Measurements from ENCODE around the gene LSAMP. TPM values are rescaled to one million over a fixed set of nuclear protein-coding genes. Genes with fewer than 3 reads are reported as not detected.

LSAMP gene
- total RNA-seq, 1 experiment from 2014 or later, result 0.90 TPM

DNA sequence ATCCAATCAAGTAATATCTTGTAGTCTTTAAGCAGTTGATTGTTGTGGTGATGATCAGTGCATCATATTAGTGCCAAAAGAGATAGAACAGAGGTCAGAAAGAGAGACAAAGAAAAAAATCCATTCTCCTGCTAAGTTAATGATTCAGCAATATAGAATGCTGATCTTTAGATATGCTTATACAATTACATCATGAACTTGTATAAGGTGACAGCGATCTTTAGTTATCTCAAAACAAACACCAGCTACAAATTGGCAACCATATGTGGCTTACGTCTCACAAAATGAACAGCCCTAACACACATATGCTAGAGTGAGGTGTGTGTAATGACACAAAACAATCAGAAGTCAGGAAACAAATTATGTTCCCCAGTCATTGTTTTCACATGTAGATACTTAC, 12.5 kb downstream of the LSAMP start:
- H2BK15ac ChIP-seq (ENCODE audit: low read depth, low read length), result no peak overlapping the region
- H3K9me3 Mint-ChIP-seq, result no peaks in the 10 kb centered on the region
- H3K36me3 Mint-ChIP-seq (ENCODE audit: insufficient read depth in 1 of 3, low read depth in 3 of 3), result no peaks in the 10 kb centered on the region; a peak in 1 of 7 replicates

More for the DNA sequence above, 12.5 kb downstream of the LSAMP start:
- Histone ChIP-seq H3K18ac (ENCODE audit: insufficient read length, low read depth, low read length) (no peak overlapping the region), H2AK5ac (ENCODE audit: insufficient read length, low read length) (no peak overlapping the region), H4K91ac (ENCODE audit: insufficient read length, low read depth, low read length) (no peak overlapping the region), H3K9ac (ENCODE audit: extremely low read depth, insufficient read length, low read length) (no peak overlapping the region), H3K9me3 (ENCODE audit: control insufficient read depth, low read depth, low read length) (no peaks in the 10 kb centered on the region), H3K79me2 (ENCODE audit: insufficient read depth, low read length) (no peaks in the 10 kb centered on the region), H3T11ph (ENCODE audit: low read length) (no peak overlapping the region), H2BK20ac (ENCODE audit: low read depth, low read length, poor library complexity, severe bottlenecking) (no peak overlapping the region), H3K4me2 (ENCODE audit: insufficient read depth, insufficient read length, low read length) (no peak overlapping the region), H2BK5ac (ENCODE audit: insufficient read length, low read length) (no peak overlapping the region), H3K14ac (ENCODE audit: insufficient read depth, low read length) (no peak overlapping the region), H3K27ac (ENCODE audit: insufficient read length, low read depth, low read length) (no peak overlapping the region), H3K23ac (ENCODE audit: insufficient read length, low read depth, low read length) (no peak overlapping the region), H4K8ac (replicated peaks; ENCODE audit: insufficient read length, low read depth, low read length) (no peak overlapping the region), H3K56ac (ENCODE audit: insufficient read length, low read depth, low read length) (no peak overlapping the region), H2BK12ac (ENCODE audit: insufficient read length, low read depth, low read length) (no peak overlapping the region), H2AFZ (ENCODE audit: low read length) (no peak overlapping the region), H3K79me1 (ENCODE audit: insufficient read depth, low read depth, low read length, poor library complexity, severe bottlenecking) (no peaks in the 10 kb centered on the region), H4K5ac (ENCODE audit: insufficient read length, low read depth, low read length) (no peak overlapping the region), H3K4ac (ENCODE audit: low read depth, low read length) (no peak overlapping the region), H3K23me2 (ENCODE audit: insufficient read length, low read depth, low read length, poor library complexity, severe bottlenecking) (no peaks in the 10 kb centered on the region), H3K27me3 (ENCODE audit: insufficient read depth, low read length) (no peaks in the 10 kb centered on the region), H3K4me1 (ENCODE audit: insufficient read depth, low read length) (no peaks in the 10 kb centered on the region), H4K20me1 (ENCODE audit: control insufficient read depth, insufficient read depth, insufficient read length) (no peaks in the 10 kb centered on the region), H2BK120ac (ENCODE audit: low read depth, low read length, poor library complexity, severe bottlenecking) (no peak overlapping the region)
- no peak for DNase-seq
- TF ChIP-seq CTCF (conservative IDR thresholded peaks at IDR 0.05), result no peak
- Mint-ChIP-seq H3K27ac (no peak overlapping the region), H3K4me3 (no peak overlapping the region), H3K4me1 (peaks cover 2 to 6% of the 10 kb centered on the region in 2 experiments; a peak in 1 of 4 replicates), H3K27me3 (ENCODE audit: low read depth) (no peaks in the 10 kb centered on the region)
- no CpG with 5 or more reads among the region's 2 CpGs for WGBS (ENCODE audit: extremely low coverage, insufficient read length, low lambda C conversion rate)
